HepG2 (cell line): ENCODE measurements around the gene LRRC45. TPM values are rescaled to one million over a fixed set of nuclear protein-coding genes. Genes with fewer than 3 reads are reported as not detected.
A peak's percentile ranks its signal among the peaks of the same experiment; 100 is the strongest.

Experiments used
- ARNT2 ChIP-seq: sonication (generic); formaldehyde crosslinking; IDR thresholded peaks from 2 replicates; pipeline ENCODE4 v1.8.0; 2022; ENCODE audit warnings: mild to moderate bottlenecking, low read depth, missing genetic modification reagents, moderate library complexity
- ARNTL ChIP-seq: sonication (generic); formaldehyde crosslinking; IDR thresholded peaks from 2 replicates; pipeline ENCODE4 v1.4.0; 2020; ENCODE audit warnings: mild to moderate bottlenecking, missing genetic modification reagents
- HCFC1 ChIP-seq: fragments of 150-350 bp; IDR thresholded peaks from 2 replicates; pipeline ENCODE4 v1.6.1; 2014; ENCODE audit warnings: low read depth, low read length
- HMGA1 ChIP-seq: sonication (generic); formaldehyde crosslinking; conservative IDR thresholded peaks from 2 replicates; pipeline ENCODE4 v1.4.0; 2020; ENCODE audit warnings: missing genetic modification reagents
- HOXA7 ChIP-seq: sonication (generic); formaldehyde crosslinking; IDR thresholded peaks from 2 replicates; pipeline ENCODE4 v1.8.1; 2022; ENCODE audit warnings: mild to moderate bottlenecking, missing genetic modification reagents, moderate library complexity
- HOXD1 ChIP-seq: sonication (generic); formaldehyde crosslinking; IDR thresholded peaks from 2 replicates; pipeline ENCODE4 v1.5.0; 2020; ENCODE audit warnings: missing genetic modification reagents
- MBD4 ChIP-seq: IDR thresholded peaks from 2 replicates; pipeline ENCODE4 v1.6.1; 2012; ENCODE audit warnings: low read length, inconsistent platforms, borderline replicate concordance
- NR1H2 ChIP-seq: sonication (generic); formaldehyde crosslinking; IDR thresholded peaks from 2 replicates; pipeline ENCODE4 v1.8.1; 2022; ENCODE audit warnings: low read depth, missing genetic modification reagents, borderline replicate concordance
- NR2C2 ChIP-seq: sonication (generic); formaldehyde crosslinking; IDR thresholded peaks from 2 replicates; pipeline ENCODE4 v1.4.0; 2020; ENCODE audit warnings: missing genetic modification reagents, mild to moderate bottlenecking, moderate library complexity, borderline replicate concordance
- RFX5 ChIP-seq: IDR thresholded peaks from 2 replicates; pipeline ENCODE4 v1.6.1; 2011; ENCODE audit warnings: low read depth, low read length, improper control_type of control experiment
- SATB2 ChIP-seq: sonication (generic); formaldehyde crosslinking; IDR thresholded peaks from 2 replicates; pipeline ENCODE4 v1.5.0; 2020; ENCODE audit warnings: missing genetic modification reagents
- TGIF2 ChIP-seq: IDR thresholded peaks from 2 replicates; pipeline ENCODE4 v1.6.1; 2016; ENCODE audit warnings: control low read depth, missing compliant biosample characterization
- ZNF264 ChIP-seq: sonication (generic); formaldehyde crosslinking; IDR thresholded peaks from 2 replicates; pipeline ENCODE4 v1.4.0; 2020; ENCODE audit warnings: missing genetic modification reagents
- ZNF713 ChIP-seq: sonication (generic); formaldehyde crosslinking; IDR thresholded peaks from 2 replicates; pipeline ENCODE4 v1.4.0; 2020; ENCODE audit warnings: mild to moderate bottlenecking, missing genetic modification reagents
- ZNF746 ChIP-seq: sonication (generic); formaldehyde crosslinking; IDR thresholded peaks from 2 replicates; pipeline ENCODE4 v1.8.0; 2022; ENCODE audit warnings: mild to moderate bottlenecking, missing genetic modification reagents
- ZSCAN29 ChIP-seq: sonication (generic); formaldehyde crosslinking; conservative IDR thresholded peaks from 2 replicates; pipeline ENCODE4 v1.4.0; 2020; ENCODE audit warnings: mild to moderate bottlenecking, missing genetic modification reagents
- polyA plus RNA-seq, 8 experiments: library from polyadenylated mRNA; depleted of rRNA in 3 of 8; stranded (reverse) in 7 of 8; unstranded in 1 of 8; fragments of >200 nt; fragmentation: Illumina TruSeq in 4 of 8; extraction: Trizol in 4 of 8; gene quantifications; 2 replicates each; pipeline versions ENCODE4 v1.2.1 to v1.2.3, GENCODE V29; 2011 to 2016; ENCODE audit warnings: low read depth in 4 of 8, missing spikeins in 1 of 8, mixed read lengths in 1 of 8; ENCODE audit not compliant: insufficient read depth in 1 of 8
- total RNA-seq, 5 experiments: library from RNA; depleted of rRNA; stranded (reverse); fragments of >200 nt; fragmentation: Illumina TruSeq; extraction: Trizol; gene quantifications; 2 replicates each; pipeline ENCODE4 v1.2.3, GENCODE V29; 2016; ENCODE audit warnings: low read depth in 1 of 5
- TF ChIP-seq, protein P1 (sequence below): sonication (generic); formaldehyde crosslinking; IDR thresholded peaks from 2 replicates; pipeline ENCODE4 v1.4.0; 2020; ENCODE audit warnings: missing genetic modification reagents
- TF ChIP-seq, protein P2 (sequence below): sonication (generic); formaldehyde crosslinking; IDR thresholded peaks from 2 replicates; pipeline ENCODE4 v1.4.0; 2020; ENCODE audit warnings: missing genetic modification reagents
- TF ChIP-seq, protein P3 (sequence below): sonication (generic); formaldehyde crosslinking; IDR thresholded peaks from 2 replicates; pipeline ENCODE4 v1.5.0; 2020; ENCODE audit warnings: missing genetic modification reagents
- TF ChIP-seq, protein P4 (sequence below): sonication (generic); formaldehyde crosslinking; IDR thresholded peaks from 2 replicates; pipeline ENCODE4 v1.4.0; 2020; ENCODE audit warnings: missing genetic modification reagents, mild to moderate bottlenecking, borderline replicate concordance

Gene LRRC45
- total and polyA plus RNA-seq, 2 of the 13 experiments (the other 11 are each of a cell fraction or from before 2014, with no cell fraction given) = 11.6 to 48.1 TPM

DNA sequence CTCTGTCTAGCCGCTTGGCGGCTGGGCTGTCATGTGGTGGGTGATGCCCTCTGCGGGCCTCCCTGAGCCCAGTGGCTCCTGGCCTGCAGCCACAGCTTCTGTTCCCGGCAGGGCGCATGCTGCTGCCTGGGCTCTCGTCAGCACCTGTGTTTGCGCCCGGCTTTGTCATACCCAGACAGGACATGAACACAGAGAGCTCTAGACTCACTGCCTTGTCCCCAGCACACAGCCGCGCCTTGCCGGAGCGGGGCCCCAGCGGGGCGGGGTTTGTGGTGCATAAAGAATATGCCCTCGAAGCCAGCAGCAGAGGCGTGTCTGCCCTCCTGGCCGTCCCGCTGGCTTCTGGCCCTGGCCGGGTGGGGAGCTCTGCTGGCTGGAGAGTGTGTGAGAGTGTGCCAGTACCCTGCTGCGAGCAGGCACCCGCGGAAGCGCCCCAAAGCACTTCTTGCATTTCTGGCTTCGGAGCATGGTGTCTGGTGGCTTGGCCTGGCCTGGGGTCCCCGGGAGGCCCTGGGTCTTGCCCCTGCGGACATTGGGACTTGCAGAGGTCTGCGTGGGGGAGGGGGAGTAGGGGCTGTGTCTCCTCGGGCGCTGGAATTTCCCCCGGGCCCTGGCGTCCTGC, 31.3 kb upstream of the LRRC45 start (continued):
- TF ChIP-seq, protein P1, sequence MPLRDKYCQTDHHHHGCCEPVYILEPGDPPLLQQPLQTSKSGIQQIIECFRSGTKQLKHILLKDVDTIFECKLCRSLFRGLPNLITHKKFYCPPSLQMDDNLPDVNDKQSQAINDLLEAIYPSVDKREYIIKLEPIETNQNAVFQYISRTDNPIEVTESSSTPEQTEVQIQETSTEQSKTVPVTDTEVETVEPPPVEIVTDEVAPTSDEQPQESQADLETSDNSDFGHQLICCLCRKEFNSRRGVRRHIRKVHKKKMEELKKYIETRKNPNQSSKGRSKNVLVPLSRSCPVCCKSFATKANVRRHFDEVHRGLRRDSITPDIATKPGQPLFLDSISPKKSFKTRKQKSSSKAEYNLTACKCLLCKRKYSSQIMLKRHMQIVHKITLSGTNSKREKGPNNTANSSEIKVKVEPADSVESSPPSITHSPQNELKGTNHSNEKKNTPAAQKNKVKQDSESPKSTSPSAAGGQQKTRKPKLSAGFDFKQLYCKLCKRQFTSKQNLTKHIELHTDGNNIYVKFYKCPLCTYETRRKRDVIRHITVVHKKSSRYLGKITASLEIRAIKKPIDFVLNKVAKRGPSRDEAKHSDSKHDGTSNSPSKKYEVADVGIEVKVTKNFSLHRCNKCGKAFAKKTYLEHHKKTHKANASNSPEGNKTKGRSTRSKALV (CRISPR knock-in tag) = peak; percentile 95
- TF ChIP-seq RFX5 (peak; percentile 43; the same call in 1 of the 2 replicates), HOXA7 (CRISPR knock-in tag) (no peak), HMGA1 (no peak), NR2C2 (CRISPR knock-in tag) (peak; percentile 32; the same call in 1 of the 2 replicates), MBD4 (no peak), ZSCAN29 (CRISPR knock-in tag) (no peak), NR1H2 (CRISPR knock-in tag) (peak; percentile 90), ZNF713 (CRISPR knock-in tag) (peak; percentile 89; the same call in 1 of the 2 replicates), ARNT2 (CRISPR knock-in tag) (peak; percentile 93), HOXD1 (CRISPR knock-in tag) (peak; percentile 75; the same call in 1 of the 2 replicates), ARNTL (CRISPR knock-in tag) (peak; percentile 72), ZNF264 (peak; percentile 87), HCFC1 (no peak; the same call in 1 of the 2 replicates), TGIF2 (CRISPR knock-in tag) (peak; percentile 72; the same call in 1 of the 2 replicates), SATB2 (CRISPR knock-in tag) (peak; percentile 28), ZNF746 (CRISPR knock-in tag) (peak; percentile 67)
- TF ChIP-seq, protein P2, sequence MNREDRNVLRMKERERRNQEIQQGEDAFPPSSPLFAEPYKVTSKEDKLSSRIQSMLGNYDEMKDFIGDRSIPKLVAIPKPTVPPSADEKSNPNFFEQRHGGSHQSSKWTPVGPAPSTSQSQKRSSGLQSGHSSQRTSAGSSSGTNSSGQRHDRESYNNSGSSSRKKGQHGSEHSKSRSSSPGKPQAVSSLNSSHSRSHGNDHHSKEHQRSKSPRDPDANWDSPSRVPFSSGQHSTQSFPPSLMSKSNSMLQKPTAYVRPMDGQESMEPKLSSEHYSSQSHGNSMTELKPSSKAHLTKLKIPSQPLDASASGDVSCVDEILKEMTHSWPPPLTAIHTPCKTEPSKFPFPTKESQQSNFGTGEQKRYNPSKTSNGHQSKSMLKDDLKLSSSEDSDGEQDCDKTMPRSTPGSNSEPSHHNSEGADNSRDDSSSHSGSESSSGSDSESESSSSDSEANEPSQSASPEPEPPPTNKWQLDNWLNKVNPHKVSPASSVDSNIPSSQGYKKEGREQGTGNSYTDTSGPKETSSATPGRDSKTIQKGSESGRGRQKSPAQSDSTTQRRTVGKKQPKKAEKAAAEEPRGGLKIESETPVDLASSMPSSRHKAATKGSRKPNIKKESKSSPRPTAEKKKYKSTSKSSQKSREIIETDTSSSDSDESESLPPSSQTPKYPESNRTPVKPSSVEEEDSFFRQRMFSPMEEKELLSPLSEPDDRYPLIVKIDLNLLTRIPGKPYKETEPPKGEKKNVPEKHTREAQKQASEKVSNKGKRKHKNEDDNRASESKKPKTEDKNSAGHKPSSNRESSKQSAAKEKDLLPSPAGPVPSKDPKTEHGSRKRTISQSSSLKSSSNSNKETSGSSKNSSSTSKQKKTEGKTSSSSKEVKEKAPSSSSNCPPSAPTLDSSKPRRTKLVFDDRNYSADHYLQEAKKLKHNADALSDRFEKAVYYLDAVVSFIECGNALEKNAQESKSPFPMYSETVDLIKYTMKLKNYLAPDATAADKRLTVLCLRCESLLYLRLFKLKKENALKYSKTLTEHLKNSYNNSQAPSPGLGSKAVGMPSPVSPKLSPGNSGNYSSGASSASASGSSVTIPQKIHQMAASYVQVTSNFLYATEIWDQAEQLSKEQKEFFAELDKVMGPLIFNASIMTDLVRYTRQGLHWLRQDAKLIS = peak; percentile 97
- TF ChIP-seq, protein P3, sequence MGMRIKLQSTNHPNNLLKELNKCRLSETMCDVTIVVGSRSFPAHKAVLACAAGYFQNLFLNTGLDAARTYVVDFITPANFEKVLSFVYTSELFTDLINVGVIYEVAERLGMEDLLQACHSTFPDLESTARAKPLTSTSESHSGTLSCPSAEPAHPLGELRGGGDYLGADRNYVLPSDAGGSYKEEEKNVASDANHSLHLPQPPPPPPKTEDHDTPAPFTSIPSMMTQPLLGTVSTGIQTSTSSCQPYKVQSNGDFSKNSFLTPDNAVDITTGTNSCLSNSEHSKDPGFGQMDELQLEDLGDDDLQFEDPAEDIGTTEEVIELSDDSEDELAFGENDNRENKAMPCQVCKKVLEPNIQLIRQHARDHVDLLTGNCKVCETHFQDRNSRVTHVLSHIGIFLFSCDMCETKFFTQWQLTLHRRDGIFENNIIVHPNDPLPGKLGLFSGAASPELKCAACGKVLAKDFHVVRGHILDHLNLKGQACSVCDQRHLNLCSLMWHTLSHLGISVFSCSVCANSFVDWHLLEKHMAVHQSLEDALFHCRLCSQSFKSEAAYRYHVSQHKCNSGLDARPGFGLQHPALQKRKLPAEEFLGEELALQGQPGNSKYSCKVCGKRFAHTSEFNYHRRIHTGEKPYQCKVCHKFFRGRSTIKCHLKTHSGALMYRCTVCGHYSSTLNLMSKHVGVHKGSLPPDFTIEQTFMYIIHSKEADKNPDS (CRISPR knock-in tag) = peak; percentile 90; the same call in 1 of the 2 replicates
- TF ChIP-seq, protein P4, sequence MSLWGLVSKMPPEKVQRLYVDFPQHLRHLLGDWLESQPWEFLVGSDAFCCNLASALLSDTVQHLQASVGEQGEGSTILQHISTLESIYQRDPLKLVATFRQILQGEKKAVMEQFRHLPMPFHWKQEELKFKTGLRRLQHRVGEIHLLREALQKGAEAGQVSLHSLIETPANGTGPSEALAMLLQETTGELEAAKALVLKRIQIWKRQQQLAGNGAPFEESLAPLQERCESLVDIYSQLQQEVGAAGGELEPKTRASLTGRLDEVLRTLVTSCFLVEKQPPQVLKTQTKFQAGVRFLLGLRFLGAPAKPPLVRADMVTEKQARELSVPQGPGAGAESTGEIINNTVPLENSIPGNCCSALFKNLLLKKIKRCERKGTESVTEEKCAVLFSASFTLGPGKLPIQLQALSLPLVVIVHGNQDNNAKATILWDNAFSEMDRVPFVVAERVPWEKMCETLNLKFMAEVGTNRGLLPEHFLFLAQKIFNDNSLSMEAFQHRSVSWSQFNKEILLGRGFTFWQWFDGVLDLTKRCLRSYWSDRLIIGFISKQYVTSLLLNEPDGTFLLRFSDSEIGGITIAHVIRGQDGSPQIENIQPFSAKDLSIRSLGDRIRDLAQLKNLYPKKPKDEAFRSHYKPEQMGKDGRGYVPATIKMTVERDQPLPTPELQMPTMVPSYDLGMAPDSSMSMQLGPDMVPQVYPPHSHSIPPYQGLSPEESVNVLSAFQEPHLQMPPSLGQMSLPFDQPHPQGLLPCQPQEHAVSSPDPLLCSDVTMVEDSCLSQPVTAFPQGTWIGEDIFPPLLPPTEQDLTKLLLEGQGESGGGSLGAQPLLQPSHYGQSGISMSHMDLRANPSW (CRISPR knock-in tag) = peak; percentile 35; the same call in 1 of the 2 replicates
